HepG2 (cell line): ENCODE data around the gene CCL17. TPM values are rescaled to one million over a fixed set of nuclear protein-coding genes. Genes with fewer than 3 reads are reported as not detected.
A peak's percentile ranks its signal among the peaks of the same experiment; 100 is the strongest.

Experiments
- BCL6 ChIP-seq: IDR thresholded peaks from 2 replicates; pipeline ENCODE4 v1.6.1; 2016; ENCODE audit warnings: missing genetic modification reagents, missing compliant biosample characterization
- CBFB ChIP-seq: sonication (generic); formaldehyde crosslinking; IDR thresholded peaks from 2 replicates; pipeline ENCODE4 v1.4.0; 2020; ENCODE audit warnings: missing genetic modification reagents
- CCAR2 ChIP-seq: fragments of 200-400 bp; formaldehyde crosslinking; optimal IDR thresholded peaks from 2 replicates; pipeline ENCODE3; 2018; ENCODE audit warnings: low read depth, mild to moderate bottlenecking, low read length, moderate library complexity
- CHD2 ChIP-seq: IDR thresholded peaks from 2 replicates; pipeline ENCODE4 v1.6.1; 2011; ENCODE audit warnings: low read depth, low read length, improper control_type of control experiment
- NFATC3 ChIP-seq: sonication (generic); formaldehyde crosslinking; IDR thresholded peaks from 2 replicates; pipeline ENCODE4 v1.5.1; 2020; ENCODE audit warnings: mild to moderate bottlenecking, missing genetic modification reagents
- NONO ChIP-seq, 2 experiments: fragments of 450-650 bp in 1 of 2; sonication (generic) in 1 of 2; formaldehyde crosslinking in 1 of 2; IDR thresholded peaks in 1 of 2; conservative IDR thresholded peaks in 1 of 2; 2 replicates each; pipeline versions ENCODE4 v1.6.1 to v1.8.0; 2017 to 2022; ENCODE audit warnings: mild to moderate bottlenecking in 1 of 2, missing genetic modification reagents in 1 of 2, moderate library complexity in 1 of 2
- NPAS2 ChIP-seq: sonication (generic); formaldehyde crosslinking; IDR thresholded peaks from 2 replicates; pipeline ENCODE4 v1.8.0; 2022; ENCODE audit warnings: mild to moderate bottlenecking, missing genetic modification reagents, borderline replicate concordance
- NR3C1 ChIP-seq: sonication (generic); formaldehyde crosslinking; IDR thresholded peaks from 2 replicates; pipeline ENCODE4 v1.4.0; 2020; ENCODE audit warnings: missing genetic modification reagents
- NRL ChIP-seq: sonication (generic); formaldehyde crosslinking; IDR thresholded peaks from 2 replicates; pipeline ENCODE4 v1.5.0; 2020; ENCODE audit warnings: missing genetic modification reagents, mild to moderate bottlenecking, moderate library complexity, borderline replicate concordance
- RBM39 ChIP-seq: fragments of 200-400 bp; formaldehyde crosslinking; IDR thresholded peaks from one replicate; pipeline ENCODE4 v1.6.1; 2018; ENCODE audit warnings: antibody characterized with exemption, mild to moderate bottlenecking, low read depth, low read length; ENCODE audit not compliant: poor library complexity, severe bottlenecking
- RNF2 ChIP-seq: fragments of 450-650 bp; conservative IDR thresholded peaks from 2 replicates; pipeline ENCODE4 v1.6.1; 2016; ENCODE audit warnings: low read depth
- SRF ChIP-seq: IDR thresholded peaks from 2 replicates; pipeline ENCODE4 v1.6.1; 2011; ENCODE audit warnings: mild to moderate bottlenecking, low read depth, low read length, moderate library complexity
- SRSF4 ChIP-seq: fragments of 200-400 bp; formaldehyde crosslinking; IDR thresholded peaks from one replicate; pipeline ENCODE4 v1.6.1; 2018; ENCODE audit warnings: mild to moderate bottlenecking, low read depth, low read length, moderate library complexity; ENCODE audit not compliant: poor library complexity, severe bottlenecking
- TCF12 ChIP-seq, 2 experiments: fragments of 450-650 bp in 1 of 2; sonication (generic) in 1 of 2; formaldehyde crosslinking in 1 of 2; IDR thresholded peaks; 2 replicates each; pipeline versions ENCODE4 v1.6.1 to v1.8.0; 2017 to 2022; ENCODE audit warnings: antibody characterized with exemption in 1 of 2, mild to moderate bottlenecking in 1 of 2, missing genetic modification reagents in 1 of 2, moderate library complexity in 1 of 2
- ZNF230 ChIP-seq: sonication (generic); formaldehyde crosslinking; IDR thresholded peaks from 2 replicates; pipeline ENCODE4 v1.4.0; 2020; ENCODE audit warnings: mild to moderate bottlenecking, missing genetic modification reagents
- ZNF264 ChIP-seq: sonication (generic); formaldehyde crosslinking; IDR thresholded peaks from 2 replicates; pipeline ENCODE4 v1.4.0; 2020; ENCODE audit warnings: missing genetic modification reagents
- ZNF292 ChIP-seq: sonication (generic); formaldehyde crosslinking; IDR thresholded peaks from 2 replicates; pipeline ENCODE4 v1.8.1; 2022; ENCODE audit warnings: mild to moderate bottlenecking, low read depth, missing genetic modification reagents, borderline replicate concordance
- ZNF3 ChIP-seq: IDR thresholded peaks from 2 replicates; pipeline ENCODE4 v1.7.0; 2017; ENCODE audit warnings: inconsistent platforms
- ZNF33B ChIP-seq: sonication (generic); formaldehyde crosslinking; IDR thresholded peaks from 2 replicates; pipeline ENCODE4 v1.5.1; 2020; ENCODE audit warnings: mild to moderate bottlenecking, missing genetic modification reagents
- ZNF496 ChIP-seq: sonication (generic); formaldehyde crosslinking; IDR thresholded peaks from 2 replicates; pipeline ENCODE4 v1.8.1; 2023; ENCODE audit warnings: mild to moderate bottlenecking, moderate library complexity, missing genetic modification reagents; ENCODE audit not compliant: insufficient replicate concordance
- ZNF777 ChIP-seq: sonication (generic); formaldehyde crosslinking; IDR thresholded peaks from 2 replicates; pipeline ENCODE4 v1.4.0; 2020; ENCODE audit warnings: missing genetic modification reagents
- polyA plus RNA-seq, 8 experiments: library from polyadenylated mRNA; depleted of rRNA in 3 of 8; stranded (reverse) in 7 of 8; unstranded in 1 of 8; fragments of >200 nt; fragmentation: Illumina TruSeq in 4 of 8; extraction: Trizol in 4 of 8; gene quantifications; 2 replicates each; pipeline versions ENCODE4 v1.2.1 to v1.2.3, GENCODE V29; 2011 to 2016; ENCODE audit warnings: low read depth in 4 of 8, missing spikeins in 1 of 8, mixed read lengths in 1 of 8; ENCODE audit not compliant: insufficient read depth in 1 of 8
- total RNA-seq, 5 experiments: library from RNA; depleted of rRNA; stranded (reverse); fragments of >200 nt; fragmentation: Illumina TruSeq; extraction: Trizol; gene quantifications; 2 replicates each; pipeline ENCODE4 v1.2.3, GENCODE V29; 2016; ENCODE audit warnings: low read depth in 1 of 5
- TF ChIP-seq, protein P1 (sequence below): sonication (generic); formaldehyde crosslinking; IDR thresholded peaks from 2 replicates; pipeline ENCODE4 v1.4.0; 2020; ENCODE audit warnings: mild to moderate bottlenecking, missing genetic modification reagents, borderline replicate concordance
- TF ChIP-seq, protein P2 (sequence below): sonication (generic); formaldehyde crosslinking; IDR thresholded peaks from 2 replicates; pipeline ENCODE4 v1.5.0; 2020; ENCODE audit warnings: mild to moderate bottlenecking, missing genetic modification reagents, borderline replicate concordance
- TF ChIP-seq, protein P3 (sequence below): sonication (generic); formaldehyde crosslinking; IDR thresholded peaks from 2 replicates; pipeline ENCODE4 v1.5.1; 2020; ENCODE audit warnings: missing genetic modification reagents, mild to moderate bottlenecking, borderline replicate concordance

The CCL17 gene
- total and polyA plus RNA-seq, 2 of the 13 experiments (the other 11 are each of a cell fraction or from before 2014, with no cell fraction given) = not detected

- TF ChIP-seq, protein P1, sequence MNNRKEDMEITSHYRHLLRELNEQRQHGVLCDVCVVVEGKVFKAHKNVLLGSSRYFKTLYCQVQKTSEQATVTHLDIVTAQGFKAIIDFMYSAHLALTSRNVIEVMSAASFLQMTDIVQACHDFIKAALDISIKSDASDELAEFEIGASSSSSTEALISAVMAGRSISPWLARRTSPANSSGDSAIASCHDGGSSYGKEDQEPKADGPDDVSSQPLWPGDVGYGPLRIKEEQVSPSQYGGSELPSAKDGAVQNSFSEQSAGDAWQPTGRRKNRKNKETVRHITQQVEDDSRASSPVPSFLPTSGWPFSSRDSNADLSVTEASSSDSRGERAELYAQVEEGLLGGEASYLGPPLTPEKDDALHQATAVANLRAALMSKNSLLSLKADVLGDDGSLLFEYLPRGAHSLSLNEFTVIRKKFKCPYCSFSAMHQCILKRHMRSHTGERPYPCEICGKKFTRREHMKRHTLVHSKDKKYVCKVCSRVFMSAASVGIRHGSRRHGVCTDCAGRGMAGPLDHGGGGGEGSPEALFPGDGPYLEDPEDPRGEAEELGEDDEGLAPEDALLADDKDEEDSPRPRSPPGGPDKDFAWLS (CRISPR knock-in tag) = peak; percentile 94; the same call in 1 of the 2 replicates
- TF ChIP-seq ZNF496 (CRISPR knock-in tag) = no peak
- 0 out of 2 replicates have a peak, but pooled peaks have one; percentile 32 for TF ChIP-seq SRF
- peak; percentile 59; the same call in 1 of the 2 replicates for TF ChIP-seq NRL (CRISPR knock-in tag)
- TF ChIP-seq RNF2 = 0 out of 2 replicates have a peak, but pooled peaks have one; percentile 30
- peak; percentile 63 for TF ChIP-seq SRSF4
- TF ChIP-seq TCF12 (IDR thresholded peaks at IDR 0.05) = no peak
- peak; percentile 66 for TF ChIP-seq TCF12 (CRISPR knock-in tag; IDR thresholded peaks at IDR 0.05)
- no peak for TF ChIP-seq ZNF3 (CRISPR knock-in tag)
- TF ChIP-seq ZNF292 (CRISPR knock-in tag) = peak; percentile 81
- no peak for TF ChIP-seq CCAR2
- TF ChIP-seq ZNF230 (CRISPR knock-in tag) = peak; percentile 95
- no peak for TF ChIP-seq NONO (IDR thresholded peaks at IDR 0.05)
- peak; percentile 96 for TF ChIP-seq NONO (CRISPR knock-in tag; conservative IDR thresholded peaks at IDR 0.05)
- TF ChIP-seq ZNF264 (CRISPR knock-in tag) = peak; percentile 23; the same call in 1 of the 2 replicates
- TF ChIP-seq ZNF777 = no peak; the same call in 1 of the 2 replicates
- TF ChIP-seq BCL6 (CRISPR knock-in tag) = peak; percentile 93
- TF ChIP-seq, protein P2, sequence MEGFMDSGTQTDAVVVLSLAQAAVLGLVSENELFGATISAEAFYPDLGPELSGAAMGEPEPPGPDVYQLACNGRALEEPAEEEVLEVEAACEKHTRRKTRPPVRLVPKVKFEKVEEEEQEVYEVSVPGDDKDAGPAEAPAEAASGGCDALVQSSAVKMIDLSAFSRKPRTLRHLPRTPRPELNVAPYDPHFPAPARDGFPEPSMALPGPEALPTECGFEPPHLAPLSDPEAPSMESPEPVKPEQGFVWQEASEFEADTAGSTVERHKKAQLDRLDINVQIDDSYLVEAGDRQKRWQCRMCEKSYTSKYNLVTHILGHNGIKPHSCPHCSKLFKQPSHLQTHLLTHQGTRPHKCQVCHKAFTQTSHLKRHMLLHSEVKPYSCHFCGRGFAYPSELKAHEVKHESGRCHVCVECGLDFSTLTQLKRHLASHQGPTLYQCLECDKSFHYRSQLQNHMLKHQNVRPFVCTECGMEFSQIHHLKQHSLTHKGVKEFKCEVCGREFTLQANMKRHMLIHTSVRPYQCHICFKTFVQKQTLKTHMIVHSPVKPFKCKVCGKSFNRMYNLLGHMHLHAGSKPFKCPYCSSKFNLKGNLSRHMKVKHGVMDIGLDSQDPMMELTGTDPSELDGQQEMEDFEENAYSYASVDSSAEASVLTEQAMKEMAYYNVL = no peak; the same call in 1 of the 2 replicates
- peak; percentile 67; the same call in 1 of the 2 replicates for TF ChIP-seq CHD2
- TF ChIP-seq NFATC3 = no peak
- peak; percentile 90 for TF ChIP-seq RBM39
- TF ChIP-seq ZNF33B (CRISPR knock-in tag) = peak; percentile 98
- TF ChIP-seq, protein P3, sequence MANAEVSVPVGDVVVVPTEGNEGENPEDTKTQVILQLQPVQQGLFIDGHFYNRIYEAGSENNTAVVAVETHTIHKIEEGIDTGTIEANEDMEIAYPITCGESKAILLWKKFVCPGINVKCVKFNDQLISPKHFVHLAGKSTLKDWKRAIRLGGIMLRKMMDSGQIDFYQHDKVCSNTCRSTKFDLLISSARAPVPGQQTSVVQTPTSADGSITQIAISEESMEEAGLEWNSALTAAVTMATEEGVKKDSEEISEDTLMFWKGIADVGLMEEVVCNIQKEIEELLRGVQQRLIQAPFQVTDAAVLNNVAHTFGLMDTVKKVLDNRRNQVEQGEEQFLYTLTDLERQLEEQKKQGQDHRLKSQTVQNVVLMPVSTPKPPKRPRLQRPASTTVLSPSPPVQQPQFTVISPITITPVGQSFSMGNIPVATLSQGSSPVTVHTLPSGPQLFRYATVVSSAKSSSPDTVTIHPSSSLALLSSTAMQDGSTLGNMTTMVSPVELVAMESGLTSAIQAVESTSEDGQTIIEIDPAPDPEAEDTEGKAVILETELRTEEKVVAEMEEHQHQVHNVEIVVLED (CRISPR knock-in tag) = peak; percentile 74
- peak; percentile 96 for TF ChIP-seq CBFB (CRISPR knock-in tag)
- no peak for TF ChIP-seq NR3C1 (CRISPR knock-in tag)
- TF ChIP-seq NPAS2 (CRISPR knock-in tag) = no peak
These were observed 32.0 kb upstream of the CCL17 start, which contains the start of gene CX3CL1 (continued) for GRCh38 chr16:57372372-57373116.
